HG02885 (cell line): Measurements from ENCODE around the gene MSH3.
A peak's percentile ranks its signal among the peaks of the same experiment; 100 is the strongest.
"Not testable (repeated sequence)": the region's sequence is repeated elsewhere in the genome, so short reads cannot be mapped to it uniquely, and the experiment has no call there.

Source experiments
- ATAC-seq: cut with Tn5 transposase; IDR thresholded peaks from one replicate; pipeline ENCODE4 v1.9.1; 2021; ENCODE audit warnings: mild to moderate bottlenecking; ENCODE audit not compliant: unreplicated experiment, poor library complexity

The MSH3 gene

GRCh38 chr5:80655231-80655774, 851 bp downstream of the MSH3 start:
- no peak for ATAC-seq

GRCh38 chr5:80656425-80656824, 2.0 kb downstream of the MSH3 start:
- ATAC-seq, result no peak

GRCh38 chr5:80659106-80659505, 4.7 kb downstream of the MSH3 start:
- ATAC-seq, result no peak

- not testable (repeated sequence) for ATAC-seq
Measured at GRCh38 chr5:80660661-80661060, 6.2 kb downstream of the MSH3 start.

- ATAC-seq, result no peak
Measured at GRCh38 chr5:80662108-80662507, 7.7 kb downstream of the MSH3 start.

GRCh38 chr5:80665057-80665456, 10.6 kb downstream of the MSH3 start:
- no peak for ATAC-seq

- ATAC-seq, result no peak
Measured at GRCh38 chr5:80667384-80667783, 12.9 kb downstream of the MSH3 start.

- peak; percentile 74 for ATAC-seq
Measured at GRCh38 chr5:80668016-80668969, 13.8 kb downstream of the MSH3 start.

GRCh38 chr5:80672140-80672736, 17.8 kb downstream of the MSH3 start:
- ATAC-seq, result peak; percentile 49

- ATAC-seq, result no peak
Measured at GRCh38 chr5:80676706-80677105, 22.3 kb downstream of the MSH3 start.

- ATAC-seq, result no peak
Measured at GRCh38 chr5:80686757-80687156, 32.3 kb downstream of the MSH3 start.

- ATAC-seq, result no peak
Measured at GRCh38 chr5:80688648-80689420, 34.4 kb downstream of the MSH3 start.

GRCh38 chr5:80689627-80690026, 35.2 kb downstream of the MSH3 start:
- no peak for ATAC-seq

- ATAC-seq, result no peak
Measured at GRCh38 chr5:80695666-80696065, 41.2 kb downstream of the MSH3 start.

GRCh38 chr5:80696450-80696849, 42.0 kb downstream of the MSH3 start:
- no peak for ATAC-seq

- no peak for ATAC-seq
Measured at GRCh38 chr5:80697100-80697499, 42.6 kb downstream of the MSH3 start.

GRCh38 chr5:80698369-80698768, 43.9 kb downstream of the MSH3 start:
- ATAC-seq, result no peak

GRCh38 chr5:80701597-80701996, 47.1 kb downstream of the MSH3 start:
- ATAC-seq, result no peak

GRCh38 chr5:80703291-80703690, 48.8 kb downstream of the MSH3 start:
- ATAC-seq, result no peak

- no peak for ATAC-seq
Measured at GRCh38 chr5:80703747-80704146, 49.3 kb downstream of the MSH3 start.

GRCh38 chr5:80704221-80704620, 49.8 kb downstream of the MSH3 start:
- no peak for ATAC-seq
